Dendritic cell treated with granulocyte-macrophage colony-stimulating factor and Interleukin-4, amounts not matched to agents 40 ng/mL and 50 ng/mL, for 4 days (primary cell): ENCODE data around the gene KCNJ1.

ENCODE experiments used
- H3K27ac Mint-ChIP-seq: one replicate; pipeline ENCODE4 v1.8.0; 2022; ENCODE audit warnings: mild to moderate bottlenecking, mixed read lengths
- H3K27me3 Mint-ChIP-seq: one replicate; pipeline ENCODE4 v1.8.0; 2022; ENCODE audit warnings: mild to moderate bottlenecking, mixed read lengths
- H3K36me3 Mint-ChIP-seq: one replicate; pipeline ENCODE4 v1.8.0; 2022; ENCODE audit warnings: low read depth, mixed read lengths
- H3K4me1 Mint-ChIP-seq: one replicate; pipeline ENCODE4 v1.8.0; 2022; ENCODE audit warnings: low read depth, mixed read lengths
- H3K4me3 Mint-ChIP-seq: one replicate; pipeline ENCODE4 v1.8.0; 2022; ENCODE audit warnings: mild to moderate bottlenecking, moderate library complexity, mixed read lengths
- H3K9me3 Mint-ChIP-seq: one replicate; pipeline ENCODE4 v1.8.0; 2022; ENCODE audit warnings: mixed read lengths
- intact Hi-C: fragments of 100-400 bp; cut with micrococcal nuclease; formaldehyde crosslinking; loops from one replicate; pipeline ENCODE4 v1.15.0; 2022

The KCNJ1 gene

GRCh38 chr11:128894685-128895084 is 27.6 kb upstream of the KCNJ1 start:
- Mint-ChIP-seq H3K36me3 (peaks cover 8% of the 10 kb centered on the region), H3K4me3 (no peak overlapping the region), H3K27ac (no peak overlapping the region), H3K9me3 (no peaks in the 10 kb centered on the region), H3K4me1 (peaks cover 30% of the 10 kb centered on the region), H3K27me3 (peaks cover 38% of the 10 kb centered on the region)
- intact Hi-C loops, result no loop called here

GRCh38 chr11:128894286-128894681 is 27.2 kb upstream of the KCNJ1 start:
- intact Hi-C loops, result no loop called here
- peaks cover 30% of the 10 kb centered on the region for H3K4me1 Mint-ChIP-seq
- H3K4me3 Mint-ChIP-seq, result no peak overlapping the region
- H3K27ac Mint-ChIP-seq, result no peak overlapping the region
- peaks cover 8% of the 10 kb centered on the region for H3K36me3 Mint-ChIP-seq
- H3K9me3 Mint-ChIP-seq, result no peaks in the 10 kb centered on the region
- H3K27me3 Mint-ChIP-seq, result peaks cover 42% of the 10 kb centered on the region

- no peak overlapping the region for H3K4me3 Mint-ChIP-seq
- no peaks in the 10 kb centered on the region for H3K9me3 Mint-ChIP-seq
- peaks cover 44% of the 10 kb centered on the region for H3K27me3 Mint-ChIP-seq
- peaks cover 30% of the 10 kb centered on the region for H3K4me1 Mint-ChIP-seq
- intact Hi-C loops, result no loop called here
- H3K36me3 Mint-ChIP-seq, result peaks cover 2% of the 10 kb centered on the region
- no peak overlapping the region for H3K27ac Mint-ChIP-seq
These were observed 26.6 kb upstream of the KCNJ1 start for GRCh38 chr11:128893578-128894285.

- intact Hi-C loops, result no loop called here
- Mint-ChIP-seq H3K27ac (no peak overlapping the region), H3K27me3 (peaks cover 51% of the 10 kb centered on the region)
These were observed 25.9 kb upstream of the KCNJ1 start for GRCh38 chr11:128892866-128893565.

GRCh38 chr11:128891913-128892398 is 24.9 kb upstream of the KCNJ1 start:
- H3K27me3 Mint-ChIP-seq, result peaks cover 52% of the 10 kb centered on the region
- peaks cover 27% of the 10 kb centered on the region for H3K4me1 Mint-ChIP-seq
- no peaks in the 10 kb centered on the region for H3K36me3 Mint-ChIP-seq
- H3K27ac Mint-ChIP-seq, result peak overlapping the region; percentile 37
- peak overlapping the region; percentile 73 for H3K4me3 Mint-ChIP-seq
- no peaks in the 10 kb centered on the region for H3K9me3 Mint-ChIP-seq
- intact Hi-C loops, result loop anchor here (2.0 kb wide), 1 partner anchor 15 kb away; no protein-coding TSS in a partner anchor

More at GRCh38 chr11:128892866-128893565, 25.9 kb upstream of the KCNJ1 start:
- H3K36me3 Mint-ChIP-seq, result no peaks in the 10 kb centered on the region
- H3K9me3 Mint-ChIP-seq, result no peaks in the 10 kb centered on the region
- H3K4me1 Mint-ChIP-seq, result peaks cover 26% of the 10 kb centered on the region
- H3K4me3 Mint-ChIP-seq, result peak overlapping the region; percentile 13

GRCh38 chr11:128890543-128891368 is 23.7 kb upstream of the KCNJ1 start, which contains the start of gene KCNJ5:
Gene KCNJ5 (plus strand): TSS chr11:128891356. CDS start chr11:128911274, 19,918 bp downstream.
- peak within 1 kb of the TSS; percentile 37 for H3K27ac Mint-ChIP-seq
- peaks cover 50% of the 10 kb centered on the region for H3K27me3 Mint-ChIP-seq
- intact Hi-C loops, result loop anchor here (2.0 kb wide), 1 partner anchor 16 kb away; no protein-coding TSS in a partner anchor
- no peaks in the 10 kb centered on the region for H3K36me3 Mint-ChIP-seq
- H3K4me3 Mint-ChIP-seq, result peak within 1 kb of the TSS; percentile 73
- H3K4me1 Mint-ChIP-seq, result peaks cover 35% of the 10 kb centered on the region
- no peaks in the 10 kb centered on the region for H3K9me3 Mint-ChIP-seq

GRCh38 chr11:128890216-128890542 is 23.1 kb upstream of the KCNJ1 start:
- no peak overlapping the region for H3K27ac Mint-ChIP-seq
- intact Hi-C loops, result loop anchor here (2.0 kb wide), 1 partner anchor 17 kb away; no protein-coding TSS in a partner anchor
- no peaks in the 10 kb centered on the region for H3K9me3 Mint-ChIP-seq
- peaks cover 35% of the 10 kb centered on the region for H3K4me1 Mint-ChIP-seq
- no peaks in the 10 kb centered on the region for H3K36me3 Mint-ChIP-seq
- H3K4me3 Mint-ChIP-seq, result peak overlapping the region; percentile 73
- peaks cover 48% of the 10 kb centered on the region for H3K27me3 Mint-ChIP-seq

GRCh38 chr11:128889657-128890213 is 22.6 kb upstream of the KCNJ1 start:
- H3K9me3 Mint-ChIP-seq, result no peaks in the 10 kb centered on the region
- intact Hi-C loops, result loop anchor here (2.0 kb wide), 1 partner anchor 17 kb away; no protein-coding TSS in a partner anchor
- no peak overlapping the region for H3K27ac Mint-ChIP-seq
- H3K27me3 Mint-ChIP-seq, result peaks cover 48% of the 10 kb centered on the region
- peaks cover 35% of the 10 kb centered on the region for H3K4me1 Mint-ChIP-seq
- H3K36me3 Mint-ChIP-seq, result no peaks in the 10 kb centered on the region
- H3K4me3 Mint-ChIP-seq, result no peak overlapping the region

GRCh38 chr11:128888034-128888985 is 21.2 kb upstream of the KCNJ1 start:
- no peaks in the 10 kb centered on the region for H3K9me3 Mint-ChIP-seq
- H3K4me3 Mint-ChIP-seq, result no peak overlapping the region
- peak overlapping the region; percentile 43 for H3K27ac Mint-ChIP-seq
- H3K27me3 Mint-ChIP-seq, result peaks cover 51% of the 10 kb centered on the region
- no peaks in the 10 kb centered on the region for H3K36me3 Mint-ChIP-seq
- intact Hi-C loops, result no loop called here
- peaks cover 35% of the 10 kb centered on the region for H3K4me1 Mint-ChIP-seq

GRCh38 chr11:128886406-128887124 is 19.5 kb upstream of the KCNJ1 start:
- Mint-ChIP-seq H3K27me3 (peaks cover 43% of the 10 kb centered on the region), H3K36me3 (no peaks in the 10 kb centered on the region), H3K4me3 (no peak overlapping the region), H3K9me3 (no peaks in the 10 kb centered on the region), H3K27ac (no peak overlapping the region), H3K4me1 (peaks cover 26% of the 10 kb centered on the region)
- intact Hi-C loops, result loop anchor here (2.0 kb wide), 1 partner anchor 62 kb away; no protein-coding TSS in a partner anchor

GRCh38 chr11:128884703-128885338 is 17.7 kb upstream of the KCNJ1 start:
- Mint-ChIP-seq H3K27ac (no peak overlapping the region), H3K27me3 (peaks cover 28% of the 10 kb centered on the region), H3K4me3 (no peak overlapping the region), H3K36me3 (no peaks in the 10 kb centered on the region), H3K9me3 (no peaks in the 10 kb centered on the region), H3K4me1 (peaks cover 10% of the 10 kb centered on the region)
- intact Hi-C loops, result loop anchor here (1.0 kb wide), 1 partner anchor 71 kb away; no protein-coding TSS in a partner anchor

- H3K4me1 Mint-ChIP-seq, result peaks cover 10% of the 10 kb centered on the region
- H3K36me3 Mint-ChIP-seq, result no peaks in the 10 kb centered on the region
- no peaks in the 10 kb centered on the region for H3K9me3 Mint-ChIP-seq
- H3K27me3 Mint-ChIP-seq, result peaks cover 20% of the 10 kb centered on the region
- H3K4me3 Mint-ChIP-seq, result no peak overlapping the region
- H3K27ac Mint-ChIP-seq, result no peak overlapping the region
- intact Hi-C loops, result loop anchor here (1.0 kb wide), 1 partner anchor 72 kb away; no protein-coding TSS in a partner anchor
These were observed 17.0 kb upstream of the KCNJ1 start for GRCh38 chr11:128884054-128884453.
